Panc1 (cell line): ENCODE results near the gene TMEM123.

ENCODE experiments used
- POLR2AphosphoS5 ChIP-seq: IDR thresholded peaks from 2 replicates; pipeline ENCODE4 v1.6.1; 2012; ENCODE audit warnings: mild to moderate bottlenecking, low read depth, low read length, moderate library complexity
- SIN3A ChIP-seq: IDR thresholded peaks from 2 replicates; pipeline ENCODE4 v1.6.1; 2012; ENCODE audit warnings: low read depth, mild to moderate bottlenecking, low read length, moderate library complexity, borderline replicate concordance; ENCODE audit not compliant: insufficient read depth
- TF ChIP-seq, protein P1 (sequence below): fragments of 450-650 bp; IDR thresholded peaks from 2 replicates; pipeline ENCODE4 v1.5.1; 2017; ENCODE audit warnings: mild to moderate bottlenecking

DNA sequence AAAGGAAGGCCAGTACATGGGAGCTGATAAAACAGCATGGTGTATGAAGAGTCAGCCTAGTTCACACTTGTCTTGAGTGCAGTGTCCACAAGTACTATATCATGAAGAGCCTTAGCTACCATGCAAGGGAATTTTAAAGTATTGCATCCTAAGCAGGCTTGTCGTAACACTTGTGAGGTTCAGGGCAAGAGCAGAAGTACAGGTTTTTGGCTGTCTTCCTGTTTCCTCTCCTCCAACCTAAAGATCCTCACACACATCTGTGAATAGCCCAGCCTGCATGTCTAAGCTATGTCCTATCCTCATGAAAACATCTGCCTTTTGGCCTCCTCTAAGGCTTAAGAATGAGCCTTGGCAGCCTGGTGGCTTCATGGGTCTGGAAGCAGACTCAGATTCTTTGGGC lies 34.6 kb upstream of the TMEM123 start:
- TF ChIP-seq, protein P1, sequence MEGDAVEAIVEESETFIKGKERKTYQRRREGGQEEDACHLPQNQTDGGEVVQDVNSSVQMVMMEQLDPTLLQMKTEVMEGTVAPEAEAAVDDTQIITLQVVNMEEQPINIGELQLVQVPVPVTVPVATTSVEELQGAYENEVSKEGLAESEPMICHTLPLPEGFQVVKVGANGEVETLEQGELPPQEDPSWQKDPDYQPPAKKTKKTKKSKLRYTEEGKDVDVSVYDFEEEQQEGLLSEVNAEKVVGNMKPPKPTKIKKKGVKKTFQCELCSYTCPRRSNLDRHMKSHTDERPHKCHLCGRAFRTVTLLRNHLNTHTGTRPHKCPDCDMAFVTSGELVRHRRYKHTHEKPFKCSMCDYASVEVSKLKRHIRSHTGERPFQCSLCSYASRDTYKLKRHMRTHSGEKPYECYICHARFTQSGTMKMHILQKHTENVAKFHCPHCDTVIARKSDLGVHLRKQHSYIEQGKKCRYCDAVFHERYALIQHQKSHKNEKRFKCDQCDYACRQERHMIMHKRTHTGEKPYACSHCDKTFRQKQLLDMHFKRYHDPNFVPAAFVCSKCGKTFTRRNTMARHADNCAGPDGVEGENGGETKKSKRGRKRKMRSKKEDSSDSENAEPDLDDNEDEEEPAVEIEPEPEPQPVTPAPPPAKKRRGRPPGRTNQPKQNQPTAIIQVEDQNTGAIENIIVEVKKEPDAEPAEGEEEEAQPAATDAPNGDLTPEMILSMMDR: no peak
- TF ChIP-seq POLR2AphosphoS5: no peak
- no peak for TF ChIP-seq SIN3A
